ENCODE measurements around the gene PLEKHM3. TPM values are rescaled to one million over a fixed set of nuclear protein-coding genes. Genes with fewer than 3 reads are reported as not detected.
"Not testable (repeated sequence)": the region's sequence is repeated elsewhere in the genome, so short reads cannot be mapped to it uniquely, and the experiment has no call there.

Gene PLEKHM3
- total RNA-seq, 4 donors from 2014 or later: 22.0 to 29.1 (median 25.0) TPM

- WGBS, 2 donors: 92 to 94% methylated on average over 3 of the region's 3 CpGs
- H3K9me3 ChIP-seq: no peaks in the 10 kb centered on the region
- H3K36me3 ChIP-seq: no peaks in the 10 kb centered on the region
- no peak overlapping the region for H3K27ac ChIP-seq
- no peaks in the 10 kb centered on the region for H3K27me3 ChIP-seq
- DNase-seq (ENCODE audit: low spot score in 2 of 2): no peak
- TF ChIP-seq EP300 (IDR thresholded peaks at IDR 0.05) (no peak), POLR2A (IDR thresholded peaks at IDR 0.05) (no peak), CTCF (IDR thresholded peaks at IDR 0.05) (no peak)
- peaks cover 0 to 32% (median 4%) of the 10 kb centered on the region in 4 donors for H3K4me1 ChIP-seq
- peak overlapping the region in 1 of 4 donors; percentile 75 for H3K4me3 ChIP-seq
These were observed 1.2 kb downstream of the PLEKHM3 start for GRCh38 chr2:208024091-208024490.

- H3K27ac ChIP-seq: no peak overlapping the region
- no peaks in the 10 kb centered on the region for H3K9me3 ChIP-seq
- no peak for DNase-seq (ENCODE audit: low spot score in 2 of 2)
- no peaks in the 10 kb centered on the region for H3K36me3 ChIP-seq
- no peak overlapping the region for H3K4me3 ChIP-seq
- peaks cover 0 to 34% (median 4%) of the 10 kb centered on the region in 4 donors for H3K4me1 ChIP-seq
- TF ChIP-seq POLR2A (IDR thresholded peaks at IDR 0.05) (no peak), EP300 (IDR thresholded peaks at IDR 0.05) (no peak), CTCF (IDR thresholded peaks at IDR 0.05) (no peak)
- no peaks in the 10 kb centered on the region for H3K27me3 ChIP-seq
- 85 to 90% methylated on average over 2 of the region's 2 CpGs for WGBS, 2 donors
These were observed 5.1 kb downstream of the PLEKHM3 start for GRCh38 chr2:208020253-208020652.

- not testable (repeated sequence) for H3K4me3 ChIP-seq, H3K9me3 ChIP-seq
- WGBS, 2 donors: 81 to 89% methylated on average over 5 of the region's 5 CpGs
These were observed 7.1 kb downstream of the PLEKHM3 start for GRCh38 chr2:208018124-208018712.

GRCh38 chr2:208017721-208018120 lies 7.6 kb downstream of the PLEKHM3 start:
- Histone ChIP-seq H3K36me3 (no peaks in the 10 kb centered on the region), H3K27me3 (no peaks in the 10 kb centered on the region), H3K9me3 (no peaks in the 10 kb centered on the region), H3K4me1 (peaks cover 0 to 21% (median 2%) of the 10 kb centered on the region in 4 donors), H3K27ac (no peak overlapping the region), H3K4me3 (no peak overlapping the region)
- WGBS, 2 donors: 65 to 68% methylated on average over 5 of the region's 5 CpGs
- no peak for TF ChIP-seq EP300 (IDR thresholded peaks at IDR 0.05)
- no peak for TF ChIP-seq POLR2A (IDR thresholded peaks at IDR 0.05)
- TF ChIP-seq CTCF (IDR thresholded peaks at IDR 0.05): no peak
- no peak for DNase-seq (ENCODE audit: low spot score in 2 of 2)

More at GRCh38 chr2:208018124-208018712, 7.1 kb downstream of the PLEKHM3 start:
- DNase-seq (ENCODE audit: low spot score in 2 of 2); H3K27me3 ChIP-seq; H3K27ac ChIP-seq; H3K36me3 ChIP-seq: not testable (repeated sequence)
- peaks cover 0 to 26% (median 2%) of the 10 kb centered on the region in 4 donors for H3K4me1 ChIP-seq

- H3K36me3 ChIP-seq: no peaks in the 10 kb centered on the region
- no peak overlapping the region for H3K27ac ChIP-seq
- WGBS, 2 donors: 45 to 59% methylated on average over 2 of the region's 2 CpGs
- H3K27me3 ChIP-seq: no peaks in the 10 kb centered on the region
- H3K9me3 ChIP-seq: no peaks in the 10 kb centered on the region
- TF ChIP-seq POLR2A (IDR thresholded peaks at IDR 0.05) (no peak), CTCF (IDR thresholded peaks at IDR 0.05) (no peak), EP300 (IDR thresholded peaks at IDR 0.05) (no peak)
- H3K4me3 ChIP-seq: no peak overlapping the region
- peaks cover 0 to 18% (median 2%) of the 10 kb centered on the region in 4 donors for H3K4me1 ChIP-seq
- DNase-seq (ENCODE audit: low spot score in 2 of 2): no peak
These were observed 9.9 kb downstream of the PLEKHM3 start for GRCh38 chr2:208015475-208015874.
